Uterus (tissue), 2 donors: ENCODE data around the gene RIMS1.

ENCODE experiments used
- CTCF ChIP-seq, 4 experiments: fragments of 200-600 bp in 2 of 4; fragments of 450-650 bp in 2 of 4; sonication (generic) in 2 of 4; IDR thresholded peaks; one replicate each; pipeline ENCODE4 v1.5.1; 2016 to 2019; ENCODE audit warnings: antibody characterized with exemption in 4 of 4, mild to moderate bottlenecking in 2 of 4, moderate library complexity in 1 of 4
- POLR2A ChIP-seq, 2 donors: fragments of 450-650 bp; IDR thresholded peaks; one replicate each; pipeline ENCODE4 v1.6.1; 2016; ENCODE audit warnings: antibody characterized with exemption in 2 of 2, mild to moderate bottlenecking in 1 of 2, moderate library complexity in 1 of 2

- no peak for TF ChIP-seq POLR2A (IDR thresholded peaks at IDR 0.05)
- TF ChIP-seq CTCF (IDR thresholded peaks at IDR 0.05) = no peak
Observed at GRCh38 chr6:72321788-72322187, 435.4 kb downstream of the RIMS1 start.
